ENCODE results near the gene MEPE.

- TF ChIP-seq TAF1 (IDR thresholded peaks at IDR 0.05; ENCODE audit: borderline replicate concordance, low read depth, low read length) (no peak), POLR2AphosphoS5 (IDR thresholded peaks at IDR 0.05; ENCODE audit: low read depth, low read length) (no peak), POLR2A (IDR thresholded peaks at IDR 0.05; ENCODE audit: low read depth, low read length) (no peak)
Observed at GRCh38 chr4:87824352-87824751, 8.4 kb upstream of the MEPE start.
